ENCODE results near the gene IGFBP4. TPM values are rescaled to one million over a fixed set of nuclear protein-coding genes. Genes with fewer than 3 reads are reported as not detected.

Gene IGFBP4
- total and polyA plus RNA-seq, 4 donors: 74.1 to 649 (median 238) TPM

DNA sequence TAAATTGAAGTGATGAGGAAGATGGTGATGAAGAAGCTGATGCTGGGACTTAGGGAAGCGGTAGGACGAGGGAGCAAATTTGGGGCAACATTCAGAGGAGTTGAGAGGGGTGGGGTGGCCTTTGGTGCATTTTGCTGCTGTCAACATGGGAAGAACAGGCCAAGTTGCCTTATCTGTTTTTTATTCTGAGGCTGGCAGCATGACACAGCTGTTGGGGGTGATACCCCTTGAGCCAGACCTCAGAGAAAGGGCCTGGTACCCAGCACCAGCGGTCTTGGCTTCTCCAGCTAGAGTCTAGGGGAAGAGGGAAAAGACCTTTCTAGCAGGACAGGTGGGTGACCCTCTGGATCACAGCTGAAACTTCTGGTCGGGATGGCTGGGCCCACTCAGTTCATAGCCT is 4.6 kb downstream of the IGFBP4 start:
- no peak for TF ChIP-seq HNF4G (IDR thresholded peaks at IDR 0.05)
- TF ChIP-seq TAF1 (conservative IDR thresholded peaks at IDR 0.05): no peak
- no peak for TF ChIP-seq RAD21 (IDR thresholded peaks at IDR 0.05)
- TF ChIP-seq, protein P1, sequence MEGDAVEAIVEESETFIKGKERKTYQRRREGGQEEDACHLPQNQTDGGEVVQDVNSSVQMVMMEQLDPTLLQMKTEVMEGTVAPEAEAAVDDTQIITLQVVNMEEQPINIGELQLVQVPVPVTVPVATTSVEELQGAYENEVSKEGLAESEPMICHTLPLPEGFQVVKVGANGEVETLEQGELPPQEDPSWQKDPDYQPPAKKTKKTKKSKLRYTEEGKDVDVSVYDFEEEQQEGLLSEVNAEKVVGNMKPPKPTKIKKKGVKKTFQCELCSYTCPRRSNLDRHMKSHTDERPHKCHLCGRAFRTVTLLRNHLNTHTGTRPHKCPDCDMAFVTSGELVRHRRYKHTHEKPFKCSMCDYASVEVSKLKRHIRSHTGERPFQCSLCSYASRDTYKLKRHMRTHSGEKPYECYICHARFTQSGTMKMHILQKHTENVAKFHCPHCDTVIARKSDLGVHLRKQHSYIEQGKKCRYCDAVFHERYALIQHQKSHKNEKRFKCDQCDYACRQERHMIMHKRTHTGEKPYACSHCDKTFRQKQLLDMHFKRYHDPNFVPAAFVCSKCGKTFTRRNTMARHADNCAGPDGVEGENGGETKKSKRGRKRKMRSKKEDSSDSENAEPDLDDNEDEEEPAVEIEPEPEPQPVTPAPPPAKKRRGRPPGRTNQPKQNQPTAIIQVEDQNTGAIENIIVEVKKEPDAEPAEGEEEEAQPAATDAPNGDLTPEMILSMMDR (IDR thresholded peaks at IDR 0.05; ENCODE audit: low read depth, low read length, missing input control): no peak
- TF ChIP-seq RXRA (IDR thresholded peaks at IDR 0.05): no peak
- TF ChIP-seq JUND (IDR thresholded peaks at IDR 0.05): no peak
- no peak for TF ChIP-seq HNF4A (conservative IDR thresholded peaks at IDR 0.05)
- no peak for TF ChIP-seq NR2F2 (IDR thresholded peaks at IDR 0.05)
- no peak for TF ChIP-seq MAX (IDR thresholded peaks at IDR 0.05)
- no peak for TF ChIP-seq FOXA2 (IDR thresholded peaks at IDR 0.05)
- no peak for TF ChIP-seq GABPA (IDR thresholded peaks at IDR 0.05 in 1 of 2, conservative IDR thresholded peaks at IDR 0.05 in 1 of 2)
- TF ChIP-seq, protein P2, sequence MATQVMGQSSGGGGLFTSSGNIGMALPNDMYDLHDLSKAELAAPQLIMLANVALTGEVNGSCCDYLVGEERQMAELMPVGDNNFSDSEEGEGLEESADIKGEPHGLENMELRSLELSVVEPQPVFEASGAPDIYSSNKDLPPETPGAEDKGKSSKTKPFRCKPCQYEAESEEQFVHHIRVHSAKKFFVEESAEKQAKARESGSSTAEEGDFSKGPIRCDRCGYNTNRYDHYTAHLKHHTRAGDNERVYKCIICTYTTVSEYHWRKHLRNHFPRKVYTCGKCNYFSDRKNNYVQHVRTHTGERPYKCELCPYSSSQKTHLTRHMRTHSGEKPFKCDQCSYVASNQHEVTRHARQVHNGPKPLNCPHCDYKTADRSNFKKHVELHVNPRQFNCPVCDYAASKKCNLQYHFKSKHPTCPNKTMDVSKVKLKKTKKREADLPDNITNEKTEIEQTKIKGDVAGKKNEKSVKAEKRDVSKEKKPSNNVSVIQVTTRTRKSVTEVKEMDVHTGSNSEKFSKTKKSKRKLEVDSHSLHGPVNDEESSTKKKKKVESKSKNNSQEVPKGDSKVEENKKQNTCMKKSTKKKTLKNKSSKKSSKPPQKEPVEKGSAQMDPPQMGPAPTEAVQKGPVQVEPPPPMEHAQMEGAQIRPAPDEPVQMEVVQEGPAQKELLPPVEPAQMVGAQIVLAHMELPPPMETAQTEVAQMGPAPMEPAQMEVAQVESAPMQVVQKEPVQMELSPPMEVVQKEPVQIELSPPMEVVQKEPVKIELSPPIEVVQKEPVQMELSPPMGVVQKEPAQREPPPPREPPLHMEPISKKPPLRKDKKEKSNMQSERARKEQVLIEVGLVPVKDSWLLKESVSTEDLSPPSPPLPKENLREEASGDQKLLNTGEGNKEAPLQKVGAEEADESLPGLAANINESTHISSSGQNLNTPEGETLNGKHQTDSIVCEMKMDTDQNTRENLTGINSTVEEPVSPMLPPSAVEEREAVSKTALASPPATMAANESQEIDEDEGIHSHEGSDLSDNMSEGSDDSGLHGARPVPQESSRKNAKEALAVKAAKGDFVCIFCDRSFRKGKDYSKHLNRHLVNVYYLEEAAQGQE (IDR thresholded peaks at IDR 0.05): no peak
- TF ChIP-seq EGR1 (IDR thresholded peaks at IDR 0.05; ENCODE audit: low read depth in 2 of 2): no peak
- TF ChIP-seq YY1 (IDR thresholded peaks at IDR 0.05): no peak
- no peak for TF ChIP-seq FOXA1 (IDR thresholded peaks at IDR 0.05)
- TF ChIP-seq, protein P3, sequence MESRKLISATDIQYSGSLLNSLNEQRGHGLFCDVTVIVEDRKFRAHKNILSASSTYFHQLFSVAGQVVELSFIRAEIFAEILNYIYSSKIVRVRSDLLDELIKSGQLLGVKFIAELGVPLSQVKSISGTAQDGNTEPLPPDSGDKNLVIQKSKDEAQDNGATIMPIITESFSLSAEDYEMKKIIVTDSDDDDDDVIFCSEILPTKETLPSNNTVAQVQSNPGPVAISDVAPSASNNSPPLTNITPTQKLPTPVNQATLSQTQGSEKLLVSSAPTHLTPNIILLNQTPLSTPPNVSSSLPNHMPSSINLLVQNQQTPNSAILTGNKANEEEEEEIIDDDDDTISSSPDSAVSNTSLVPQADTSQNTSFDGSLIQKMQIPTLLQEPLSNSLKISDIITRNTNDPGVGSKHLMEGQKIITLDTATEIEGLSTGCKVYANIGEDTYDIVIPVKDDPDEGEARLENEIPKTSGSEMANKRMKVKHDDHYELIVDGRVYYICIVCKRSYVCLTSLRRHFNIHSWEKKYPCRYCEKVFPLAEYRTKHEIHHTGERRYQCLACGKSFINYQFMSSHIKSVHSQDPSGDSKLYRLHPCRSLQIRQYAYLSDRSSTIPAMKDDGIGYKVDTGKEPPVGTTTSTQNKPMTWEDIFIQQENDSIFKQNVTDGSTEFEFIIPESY (IDR thresholded peaks at IDR 0.05): no peak
- TF ChIP-seq SP1 (IDR thresholded peaks at IDR 0.05): no peak
- TF ChIP-seq ATF3 (IDR thresholded peaks at IDR 0.05): no peak
- no peaks in the 10 kb centered on the region for H3K27me3 ChIP-seq (ENCODE audit: control insufficient read depth in 4 of 4, insufficient read depth in 4 of 4, low read length in 3 of 4)
- H3K36me3 ChIP-seq (ENCODE audit: control insufficient read depth in 4 of 4, insufficient read depth in 3 of 4, low read depth in 1 of 4, low read length in 3 of 4): peaks cover 0 to 10% (median 1%) of the 10 kb centered on the region in 4 donors
- peak overlapping the region; percentile 92 to 97 for H3K27ac ChIP-seq (ENCODE audit: low read depth in 1 of 2, low read length in 2 of 2)
- 17% methylated on average over 4 of the region's 4 CpGs for WGBS
- peak overlapping the region; percentile 40 to 69 (median 49) for H3K4me3 ChIP-seq (ENCODE audit: low read depth in 1 of 3, low read length in 3 of 3)
- H3K9me3 ChIP-seq (ENCODE audit: control insufficient read depth in 4 of 4, low read length in 3 of 4): no peaks in the 10 kb centered on the region
- H3K4me1 ChIP-seq (ENCODE audit: control insufficient read depth in 4 of 4, insufficient read depth in 4 of 4, low read length in 3 of 4): peaks cover 14 to 67% (median 58%) of the 10 kb centered on the region in 4 donors
- no peak for DNase-seq (ENCODE audit: low spot score)
- peak overlapping the region; percentile 66 to 81 for H3K9ac ChIP-seq (ENCODE audit: low read depth in 1 of 2, low read length in 2 of 2)

Measured in liver (tissue), 9 donors.